GM10266 (cell line): ENCODE data around the gene ACOT13.
"Not testable (repeated sequence)": the region's sequence is repeated elsewhere in the genome, so short reads cannot be mapped to it uniquely, and the experiment has no call there.

ENCODE experiments used
- DNase-seq: peaks from one replicate; pipeline ENCODE4 v3.0.0; 2012; ENCODE audit errors: extremely low spot score
- TF ChIP-seq, protein P1 (sequence below): IDR thresholded peaks from 2 replicates; pipeline ENCODE4 v1.5.1; 2012; ENCODE audit warnings: mild to moderate bottlenecking, low read depth; ENCODE audit not compliant: control insufficient read depth, insufficient read depth; ENCODE audit errors: missing control alignments

Gene ACOT13

DNA sequence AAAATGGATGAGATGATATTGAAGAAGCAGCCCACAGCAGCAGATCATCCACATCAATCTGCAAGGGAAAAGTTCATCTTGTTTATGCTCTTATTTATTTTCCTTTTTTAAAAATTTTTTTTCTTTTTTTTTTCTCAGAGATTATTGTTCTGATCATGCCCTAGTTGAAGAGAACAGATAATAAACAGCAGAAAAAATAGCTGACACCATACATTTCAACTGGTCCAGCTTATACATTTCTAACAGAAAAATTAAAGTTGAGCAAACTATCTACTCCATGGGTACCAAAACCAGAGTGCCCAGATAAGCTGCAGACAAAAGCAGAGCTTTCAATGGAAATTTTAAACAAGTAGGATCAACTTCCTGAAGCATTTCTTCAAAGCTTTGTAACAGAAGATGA, 30.2 kb upstream of the ACOT13 start:
- DNase-seq, result no peak
- TF ChIP-seq, protein P1, sequence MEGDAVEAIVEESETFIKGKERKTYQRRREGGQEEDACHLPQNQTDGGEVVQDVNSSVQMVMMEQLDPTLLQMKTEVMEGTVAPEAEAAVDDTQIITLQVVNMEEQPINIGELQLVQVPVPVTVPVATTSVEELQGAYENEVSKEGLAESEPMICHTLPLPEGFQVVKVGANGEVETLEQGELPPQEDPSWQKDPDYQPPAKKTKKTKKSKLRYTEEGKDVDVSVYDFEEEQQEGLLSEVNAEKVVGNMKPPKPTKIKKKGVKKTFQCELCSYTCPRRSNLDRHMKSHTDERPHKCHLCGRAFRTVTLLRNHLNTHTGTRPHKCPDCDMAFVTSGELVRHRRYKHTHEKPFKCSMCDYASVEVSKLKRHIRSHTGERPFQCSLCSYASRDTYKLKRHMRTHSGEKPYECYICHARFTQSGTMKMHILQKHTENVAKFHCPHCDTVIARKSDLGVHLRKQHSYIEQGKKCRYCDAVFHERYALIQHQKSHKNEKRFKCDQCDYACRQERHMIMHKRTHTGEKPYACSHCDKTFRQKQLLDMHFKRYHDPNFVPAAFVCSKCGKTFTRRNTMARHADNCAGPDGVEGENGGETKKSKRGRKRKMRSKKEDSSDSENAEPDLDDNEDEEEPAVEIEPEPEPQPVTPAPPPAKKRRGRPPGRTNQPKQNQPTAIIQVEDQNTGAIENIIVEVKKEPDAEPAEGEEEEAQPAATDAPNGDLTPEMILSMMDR, result no peak

DNA sequence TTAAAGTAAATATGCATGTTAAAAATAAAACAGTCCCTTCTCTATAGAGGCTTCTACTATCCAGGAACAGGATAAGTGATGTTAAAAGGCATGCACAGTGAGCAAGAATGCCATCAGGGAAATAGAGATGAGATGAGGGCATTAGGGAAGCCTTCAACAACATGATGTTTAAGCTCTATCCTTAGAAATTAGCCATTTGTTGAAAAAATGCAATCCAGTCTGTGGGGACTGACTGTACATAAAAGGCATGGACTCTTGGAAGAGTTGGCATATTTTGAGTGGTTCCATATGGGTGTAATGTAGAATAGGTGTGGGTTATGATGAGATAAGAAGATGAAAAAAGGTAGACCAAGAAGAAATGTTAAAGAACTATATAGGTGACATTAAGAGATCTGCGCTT, 26.7 kb upstream of the ACOT13 start:
- TF ChIP-seq, protein P1, result no peak
- no peak for DNase-seq

DNA sequence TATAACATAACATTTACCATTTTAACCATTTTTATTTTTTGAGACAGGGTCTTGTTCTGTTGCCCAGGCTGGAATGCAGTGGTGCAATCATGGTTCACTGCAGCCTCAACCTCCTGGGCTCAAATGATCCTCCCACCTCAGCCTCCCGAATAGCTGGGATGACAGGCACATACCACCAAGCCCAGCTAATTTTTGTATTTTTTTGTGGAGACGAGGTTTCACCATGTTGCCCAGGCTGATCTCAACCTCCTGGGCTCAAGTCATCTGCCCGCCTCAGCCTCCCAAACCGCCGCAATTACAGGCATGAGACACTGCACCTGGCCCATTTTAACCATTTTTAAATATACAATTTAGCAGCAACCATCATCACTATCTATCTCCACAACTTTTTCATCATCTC, 26.2 kb upstream of the ACOT13 start:
- DNase-seq, result not testable (repeated sequence)

DNA sequence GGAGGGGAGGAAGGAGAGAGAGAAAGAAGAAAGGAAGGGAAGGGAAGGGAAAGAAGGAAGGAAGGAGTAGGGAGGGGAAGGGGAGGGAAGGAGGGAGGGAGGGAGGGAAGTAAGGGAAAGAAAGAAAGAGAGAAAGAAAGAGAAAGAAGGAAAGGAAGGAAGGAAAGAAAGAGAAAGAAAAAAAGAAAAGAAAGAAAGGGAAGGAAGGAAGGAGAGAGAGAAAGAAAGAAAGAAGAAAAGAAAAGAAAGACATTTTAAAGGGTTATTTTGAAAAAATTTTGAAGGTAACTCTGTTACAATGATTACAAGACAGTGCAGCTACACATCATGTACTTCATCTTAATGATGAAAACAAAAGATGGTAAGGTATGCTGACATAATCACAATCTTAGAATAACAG, 24.8 kb upstream of the ACOT13 start:
- TF ChIP-seq, protein P1, result no peak
- DNase-seq, result no peak

DNA sequence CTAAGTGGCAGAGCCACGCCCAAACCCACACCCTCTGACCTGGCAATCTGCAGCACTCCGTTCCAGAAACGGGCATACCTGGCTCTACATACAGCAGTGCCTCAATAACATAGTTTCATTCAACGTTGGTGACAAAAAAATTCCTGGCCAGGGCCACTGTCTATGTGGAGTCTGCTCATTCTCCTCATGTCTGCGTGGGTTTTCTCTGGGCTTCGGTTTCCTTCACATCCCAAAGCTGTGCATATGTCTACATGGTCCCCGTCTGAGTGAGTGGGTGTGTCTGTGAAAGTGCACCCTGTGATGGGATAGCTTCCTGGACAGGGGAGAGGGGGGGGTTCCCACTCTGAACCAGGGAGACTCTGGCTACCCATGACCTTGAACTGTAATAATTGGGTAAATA, 23.0 kb upstream of the ACOT13 start:
- no peak for DNase-seq
- TF ChIP-seq, protein P1, result no peak

DNA sequence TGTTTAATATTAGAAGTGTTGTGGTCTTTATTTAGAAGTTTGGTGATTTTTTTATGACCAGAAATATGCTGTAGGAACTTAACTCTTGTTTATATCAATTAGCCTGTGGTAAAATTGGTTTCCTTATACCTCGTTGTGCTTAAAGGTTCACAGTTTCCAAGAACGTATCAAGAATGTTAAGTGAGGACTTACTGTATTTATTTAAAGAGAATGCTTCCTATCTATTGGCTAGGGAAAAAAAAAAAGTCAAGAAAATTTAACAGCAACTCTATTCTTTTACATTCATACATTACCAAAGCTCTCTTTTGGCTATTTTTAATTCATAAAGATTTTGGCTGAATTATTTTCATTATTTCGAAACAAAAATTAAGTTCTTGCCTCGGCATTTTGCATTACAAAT, 22.5 kb upstream of the ACOT13 start:
- TF ChIP-seq, protein P1, result no peak
- DNase-seq, result no peak

DNA sequence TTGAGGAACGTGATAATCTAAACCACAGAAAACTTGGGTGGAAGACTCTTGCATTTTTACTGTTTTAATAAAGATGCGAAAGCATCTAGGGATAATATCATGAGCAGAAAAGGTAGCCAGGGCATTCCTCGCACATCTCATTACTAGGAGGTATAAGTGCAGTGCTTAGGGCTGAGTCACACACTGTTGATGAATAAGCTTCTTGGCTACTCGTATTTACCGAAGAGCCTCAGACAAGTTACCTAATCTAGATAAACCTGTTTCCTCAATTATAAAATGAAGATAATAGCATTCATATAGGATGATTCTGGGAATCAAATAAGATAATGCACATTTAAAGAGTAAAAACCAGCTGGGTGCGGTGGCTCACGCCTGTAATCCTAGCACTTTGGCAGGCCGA, 20.1 kb upstream of the ACOT13 start:
- TF ChIP-seq, protein P1, result no peak
- no peak for DNase-seq

DNA sequence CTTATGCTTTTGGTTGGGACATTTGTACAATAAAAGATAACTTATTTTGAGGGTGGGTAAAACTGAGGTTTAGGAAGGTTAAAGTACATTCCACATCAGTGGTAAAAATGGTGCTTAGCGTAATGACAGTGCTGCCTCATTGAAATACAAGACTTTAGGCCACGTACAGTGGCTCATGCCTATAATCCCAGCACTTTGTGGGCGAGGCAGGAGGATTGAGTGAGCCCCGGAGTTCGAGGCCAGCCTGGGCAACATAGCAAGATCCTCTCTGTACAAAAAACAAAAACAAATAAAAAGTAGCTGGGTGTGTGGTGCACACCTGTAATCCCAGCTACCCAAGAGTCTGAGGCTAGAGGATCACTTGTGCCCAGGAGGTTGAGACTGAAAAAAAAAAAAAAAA, 18.6 kb upstream of the ACOT13 start:
- DNase-seq, result no peak
- TF ChIP-seq, protein P1, result no peak
